Measurements from ENCODE around the gene CARMIL3.
"Not testable (repeated sequence)": the region's sequence is repeated elsewhere in the genome, so short reads cannot be mapped to it uniquely, and the experiment has no call there.

CARMIL3 gene

DNA sequence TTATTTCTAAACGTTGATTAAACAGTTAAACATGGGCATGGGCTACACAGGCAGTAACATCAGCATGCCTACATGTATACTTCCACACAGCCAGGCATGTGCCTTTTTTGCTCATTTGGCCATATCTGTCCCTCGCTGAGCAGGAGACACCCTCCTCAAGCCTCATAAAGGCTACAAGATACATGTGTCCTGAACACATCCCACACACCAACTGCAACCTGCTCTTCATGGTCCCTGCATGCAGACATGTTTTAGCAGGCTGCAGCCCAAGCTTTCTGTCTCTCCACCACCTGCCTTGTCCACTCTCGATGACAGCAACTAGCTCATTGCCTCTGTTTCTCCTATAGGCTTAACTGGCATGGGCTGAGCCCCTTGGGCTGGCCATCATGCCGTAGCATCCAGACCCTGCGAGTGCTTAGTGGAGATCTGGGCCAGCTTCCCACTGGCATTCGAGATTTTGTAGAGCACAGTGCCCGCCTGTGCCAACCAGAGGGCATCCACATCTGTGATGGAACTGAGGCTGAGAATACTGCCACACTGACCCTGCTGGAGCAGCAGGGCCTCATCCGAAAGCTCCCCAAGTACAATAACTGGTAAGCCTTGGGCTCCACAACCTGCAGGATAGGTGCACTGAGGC lies 44.9 kb downstream of the CARMIL3 start:
- no peak for DNase-seq (ENCODE audit: low read depth)

- no peak for DNase-seq (ENCODE audit: low read depth)
These were observed 46.6 kb downstream of the CARMIL3 start for GRCh38 chr14:24098229-24098926.

- no peak for DNase-seq (ENCODE audit: low read depth)
These were observed 47.4 kb downstream of the CARMIL3 start for GRCh38 chr14:24098927-24099813.

GRCh38 chr14:24100197-24100981 lies 48.6 kb downstream of the CARMIL3 start:
- no peak for DNase-seq (ENCODE audit: low read depth)

- DNase-seq (ENCODE audit: low read depth), result no peak
These were observed 49.2 kb downstream of the CARMIL3 start for GRCh38 chr14:24100982-24101494.

- DNase-seq (ENCODE audit: low read depth), result no peak
These were observed 50.7 kb downstream of the CARMIL3 start for GRCh38 chr14:24102357-24103048.

GRCh38 chr14:24103451-24103850 lies 51.6 kb downstream of the CARMIL3 start:
- DNase-seq (ENCODE audit: low read depth), result no peak

- not testable (repeated sequence) for DNase-seq (ENCODE audit: low read depth)
These were observed 53.9 kb downstream of the CARMIL3 start for GRCh38 chr14:24105609-24106239.

DNA sequence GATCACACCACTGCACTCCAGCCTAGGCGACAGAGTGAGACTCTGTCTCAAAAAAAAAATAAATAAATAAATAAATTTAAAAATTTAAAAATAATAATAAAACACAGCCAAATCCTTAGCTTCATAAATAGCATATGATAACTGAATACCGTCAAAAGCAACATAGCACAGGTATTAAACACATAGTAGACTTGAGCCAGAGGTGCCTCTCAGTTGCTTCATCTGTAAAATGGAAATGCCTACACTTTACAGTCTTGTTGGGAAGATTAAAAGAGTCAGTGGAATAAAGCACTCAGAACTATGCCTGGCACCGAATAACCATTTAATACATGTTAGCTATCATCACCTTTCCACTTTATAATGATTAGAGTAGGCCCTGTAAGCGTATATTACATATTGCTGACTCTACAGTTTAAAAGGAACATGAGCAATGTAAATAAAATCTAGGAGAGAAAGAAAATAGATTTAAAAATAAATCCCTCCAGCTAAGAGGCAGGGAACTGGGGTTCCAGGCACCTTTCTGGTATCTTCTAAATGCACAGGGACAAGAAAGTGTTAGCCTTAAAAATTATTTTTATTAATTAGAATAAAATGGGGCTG lies 55.0 kb downstream of the CARMIL3 start:
- no peak for DNase-seq (ENCODE audit: low read depth)

DNA sequence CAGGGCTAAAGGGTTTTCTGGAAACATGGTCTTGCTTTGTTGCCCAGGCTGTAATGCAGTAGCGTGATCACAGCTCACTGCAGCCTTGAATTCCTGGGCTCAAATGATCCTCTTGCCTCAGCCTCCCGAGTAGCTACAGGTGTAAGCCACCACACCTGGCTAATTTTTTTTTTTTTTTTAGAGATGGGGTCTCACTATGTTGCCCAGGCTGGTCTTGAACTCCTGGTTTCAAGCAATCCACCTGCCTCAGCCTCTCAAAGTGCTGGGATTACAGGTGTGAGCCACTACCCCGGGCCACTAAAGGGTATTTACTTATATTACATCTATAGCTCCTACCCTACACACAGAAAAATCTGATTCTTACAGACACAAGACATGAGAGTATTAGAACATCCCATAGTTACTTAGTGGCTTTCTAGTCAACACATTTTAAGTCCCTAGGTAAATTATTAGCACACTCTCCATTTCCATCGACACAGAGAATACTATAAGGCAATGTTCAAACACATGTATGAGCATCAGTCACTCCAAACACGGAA lies 56.6 kb downstream of the CARMIL3 start:
- DNase-seq (ENCODE audit: low read depth), result no peak

GRCh38 chr14:24110060-24110459 lies 58.3 kb downstream of the CARMIL3 start:
- no peak for DNase-seq (ENCODE audit: low read depth)

- no peak for DNase-seq (ENCODE audit: low read depth)
These were observed 58.7 kb downstream of the CARMIL3 start for GRCh38 chr14:24110523-24110922.

DNA sequence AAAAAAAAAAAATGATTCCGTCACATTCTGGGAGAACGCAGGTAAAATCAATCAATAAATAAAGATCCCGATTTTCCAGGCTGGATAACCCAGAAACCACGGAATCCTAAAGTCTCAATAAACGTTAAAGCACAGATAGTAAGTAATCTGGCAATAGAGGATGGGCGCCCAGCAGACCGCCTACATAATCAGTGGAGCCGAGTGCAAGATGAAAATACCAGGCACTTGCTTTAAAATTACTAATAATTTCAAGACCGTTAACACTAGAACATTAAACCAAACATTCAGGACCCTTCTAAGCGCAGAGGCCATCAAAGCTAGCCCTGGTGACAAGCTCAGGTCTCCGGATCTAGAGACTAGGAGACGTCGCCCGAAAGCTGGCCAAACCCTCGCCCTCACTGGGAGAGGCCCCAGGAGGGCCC lies 61.6 kb downstream of the CARMIL3 start:
- no peak for DNase-seq (ENCODE audit: low read depth)

DNA sequence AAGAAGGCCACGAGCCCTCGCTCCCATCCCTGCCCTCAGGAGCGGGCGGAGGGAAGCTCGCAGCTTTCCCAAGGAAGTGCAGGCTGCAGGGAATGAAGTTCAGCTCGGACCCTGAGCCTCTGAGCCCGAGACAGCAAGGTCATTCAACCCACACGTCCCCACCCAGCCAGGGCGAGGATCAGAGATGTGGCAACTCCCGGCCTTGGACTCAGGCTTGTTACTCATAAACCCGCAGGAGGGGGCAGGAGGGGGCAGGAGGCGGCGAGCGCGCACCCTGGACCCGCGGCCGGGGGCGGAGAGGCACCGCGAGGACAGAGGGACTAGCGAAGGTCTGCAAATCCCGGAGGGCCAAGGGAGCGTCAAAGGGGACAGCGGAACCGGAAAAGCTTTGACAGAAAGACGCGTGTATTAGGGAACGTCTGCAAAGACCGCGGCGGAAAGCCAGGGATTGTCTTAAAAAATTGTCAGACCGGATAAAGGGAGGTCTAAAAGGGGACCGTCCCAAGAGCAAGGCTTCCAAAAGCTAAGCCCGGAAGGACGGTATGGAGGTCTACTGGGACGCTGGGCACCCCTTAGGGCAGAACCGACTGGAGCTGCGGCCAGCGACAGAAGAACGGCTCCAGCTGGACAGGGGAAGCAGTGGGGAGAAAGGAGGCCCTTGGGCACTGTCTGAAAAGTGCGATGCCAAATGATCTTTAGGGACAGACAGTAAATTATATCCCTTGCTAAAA lies 62.2 kb downstream of the CARMIL3 start:
- DNase-seq (ENCODE audit: low read depth), result peak; percentile 49

- DNase-seq (ENCODE audit: low read depth), result peak; percentile 99
These were observed 63.0 kb downstream of the CARMIL3 start, which contains the start of the genes DCAF11 and NRL for GRCh38 chr14:24114532-24115421. TSS of gene DCAF11 (plus strand) at chr14:24114777. CDS start at chr14:24115595, 818 bp downstream. TSS of gene NRL (minus strand) at chr14:24114949. CDS start at chr14:24082848, 32,101 bp downstream.

DNA sequence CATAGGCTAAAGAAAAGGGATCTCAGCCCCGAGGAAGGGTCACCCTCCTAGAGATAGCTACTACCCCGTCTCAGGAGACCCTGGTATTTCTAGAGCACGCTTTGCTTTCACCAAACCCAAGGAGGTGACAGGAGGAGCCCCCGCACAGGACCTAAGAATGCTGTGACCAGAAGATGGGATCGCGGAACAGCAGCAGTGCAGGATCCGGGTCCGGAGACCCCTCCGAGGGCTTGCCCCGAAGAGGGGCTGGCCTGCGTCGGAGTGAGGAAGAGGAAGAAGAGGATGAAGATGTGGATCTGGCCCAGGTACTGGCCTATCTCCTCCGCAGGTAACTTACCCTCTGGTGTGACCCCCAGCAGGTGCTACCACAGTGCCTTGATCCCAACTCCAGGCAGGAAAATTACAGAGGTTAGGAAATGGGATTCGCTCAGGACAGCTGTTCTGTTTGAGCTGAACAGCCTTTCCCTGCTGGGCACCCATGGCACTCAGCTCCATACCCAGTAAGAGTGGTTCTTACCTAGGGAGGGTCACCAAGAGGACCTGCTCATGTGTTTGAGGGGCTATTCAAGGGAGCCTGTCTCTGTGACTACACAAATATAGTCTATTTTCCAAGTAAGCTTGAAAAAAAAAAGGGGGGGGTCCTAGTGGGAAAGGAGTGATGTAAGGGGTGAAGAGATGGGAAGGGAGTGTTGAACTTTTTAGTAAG lies 63.8 kb downstream of the CARMIL3 start:
- no peak for DNase-seq (ENCODE audit: low read depth)

DNA sequence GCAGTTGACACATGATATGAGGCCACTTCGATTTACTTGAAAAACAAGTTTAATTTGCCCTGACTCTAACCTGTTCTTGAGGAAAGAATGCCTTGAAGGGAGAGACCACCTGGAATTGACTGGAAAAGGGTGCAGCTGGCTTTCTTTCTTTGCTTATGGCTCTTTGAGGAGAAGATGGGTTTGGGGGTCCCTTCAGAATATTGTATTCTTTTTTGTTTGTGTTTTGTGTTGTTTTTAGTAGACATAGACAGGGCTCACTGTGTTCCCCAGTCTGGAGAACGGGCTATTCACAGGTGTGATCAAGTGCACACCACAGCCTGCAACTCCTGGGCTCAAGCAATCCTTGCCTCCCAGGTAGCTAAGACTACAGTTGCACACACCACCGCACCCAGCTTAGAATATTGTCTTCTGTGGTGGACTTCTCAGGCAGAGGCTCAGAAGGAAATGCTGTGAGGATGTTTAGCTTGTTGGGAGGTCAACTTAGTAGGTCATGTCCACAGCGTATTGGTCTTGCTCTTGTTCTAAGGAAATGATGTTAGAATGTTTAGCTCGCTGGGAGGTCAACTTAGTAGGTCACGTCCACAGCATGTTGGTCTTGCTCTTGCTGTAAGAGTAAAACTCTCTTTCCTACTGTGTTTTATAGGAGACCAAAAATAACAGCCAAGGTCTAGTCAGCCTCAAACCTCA lies 64.5 kb downstream of the CARMIL3 start:
- DNase-seq (ENCODE audit: low read depth), result no peak

Data from stimulated activated CD4-positive, alpha-beta T cell treated with anti-CD3 and anti-CD28 coated beads, Interleukin-2, amount 100 ng/mL, for 4 hours (primary cell).